GM18519 (cell line): Measurements from ENCODE around the gene MYOZ3.

Experiments used
- ATAC-seq: cut with Tn5 transposase; IDR thresholded peaks from one replicate; pipeline ENCODE4 v1.9.1; 2021; ENCODE audit warnings: mild to moderate bottlenecking, moderate library complexity; ENCODE audit not compliant: unreplicated experiment, low FRiP score

The MYOZ3 gene

GRCh38 chr5:150655221-150655620 is 5.8 kb upstream of the MYOZ3 start:
- no peak for ATAC-seq

GRCh38 chr5:150656191-150657132 is 4.6 kb upstream of the MYOZ3 start:
- peak; percentile 66 for ATAC-seq

GRCh38 chr5:150658121-150658520 is 2.9 kb upstream of the MYOZ3 start:
- ATAC-seq: no peak

GRCh38 chr5:150658699-150659265 is 2.3 kb upstream of the MYOZ3 start:
- ATAC-seq: no peak

GRCh38 chr5:150659360-150660107 is 1.5 kb upstream of the MYOZ3 start:
- ATAC-seq: no peak

GRCh38 chr5:150660108-150660831 is 781 bp upstream of the MYOZ3 start:
- no peak for ATAC-seq

- ATAC-seq: no peak
Measured at GRCh38 chr5:150661821-150662596, 958 bp downstream of the MYOZ3 start.

- ATAC-seq: no peak
Measured at GRCh38 chr5:150662731-150663516, 1.9 kb downstream of the MYOZ3 start.

- no peak for ATAC-seq
Measured at GRCh38 chr5:150663936-150664335, 2.9 kb downstream of the MYOZ3 start.

GRCh38 chr5:150665044-150665443 is 4.0 kb downstream of the MYOZ3 start:
- no peak for ATAC-seq

- no peak for ATAC-seq
Measured at GRCh38 chr5:150670275-150670947, 9.4 kb downstream of the MYOZ3 start.

- no peak for ATAC-seq
Measured at GRCh38 chr5:150670948-150671310, 9.9 kb downstream of the MYOZ3 start.

GRCh38 chr5:150671509-150672236 is 10.6 kb downstream of the MYOZ3 start:
- ATAC-seq: no peak

- ATAC-seq: no peak
Measured at GRCh38 chr5:150672237-150672883, 11.3 kb downstream of the MYOZ3 start.

GRCh38 chr5:150672884-150673275 is 11.8 kb downstream of the MYOZ3 start:
- ATAC-seq: no peak

GRCh38 chr5:150674341-150674821 is 13.3 kb downstream of the MYOZ3 start:
- no peak for ATAC-seq

GRCh38 chr5:150675069-150675468 is 14.0 kb downstream of the MYOZ3 start:
- no peak for ATAC-seq
